ENCODE measurements around the gene TNFRSF8.

- TF ChIP-seq CTCF (IDR thresholded peaks at IDR 0.05) (no peak), POLR2A (IDR thresholded peaks at IDR 0.05) (no peak)
These were observed 104.7 kb downstream of the TNFRSF8 start for GRCh38 chr1:12167493-12168429.

Measured in thyroid gland (tissue), 4 donors.